Brain microvascular endothelial cell (primary cell): Measurements from ENCODE around the gene USP13.

ENCODE experiments used
- DNase-seq: peaks from one replicate; pipeline ENCODE4 v3.0.0-alpha.2; 2020
- H3K27ac ChIP-seq: fragments of 250-450 bp; sonication (Bioruptor Pico); 2 replicates; pipeline ENCODE4 v1.5.1; 2020; ENCODE audit warnings: mild to moderate bottlenecking, moderate library complexity
- H3K27me3 ChIP-seq: fragments of 250-450 bp; sonication (Bioruptor Pico); replicated peaks from 2 replicates; pipeline ENCODE4 v1.5.1; 2020; ENCODE audit warnings: mild to moderate bottlenecking
- H3K36me3 ChIP-seq: fragments of 250-450 bp; sonication (Bioruptor Pico); replicated peaks from 2 replicates; pipeline ENCODE4 v1.5.1; 2020; ENCODE audit warnings: mild to moderate bottlenecking
- H3K4me3 ChIP-seq: 2 replicates; pipeline ENCODE4 v1.5.1; 2011; ENCODE audit warnings: low read depth, mild to moderate bottlenecking, control low read depth, low read length, moderate library complexity
- in situ Hi-C: cut with HindIII; loops from 2 replicates; pipeline ENCODE4 v1.10.0; 2017; ENCODE audit warnings: low sequenced_read_pairs, low pct_ligation_motif_present
- TF ChIP-seq, protein P1 (sequence below): IDR thresholded peaks from 2 replicates; pipeline ENCODE4 v1.5.1; 2011; ENCODE audit warnings: low read depth, mild to moderate bottlenecking, moderate library complexity, low read length, control low read depth, inconsistent platforms; ENCODE audit errors: missing control alignments

The USP13 gene, protein sequence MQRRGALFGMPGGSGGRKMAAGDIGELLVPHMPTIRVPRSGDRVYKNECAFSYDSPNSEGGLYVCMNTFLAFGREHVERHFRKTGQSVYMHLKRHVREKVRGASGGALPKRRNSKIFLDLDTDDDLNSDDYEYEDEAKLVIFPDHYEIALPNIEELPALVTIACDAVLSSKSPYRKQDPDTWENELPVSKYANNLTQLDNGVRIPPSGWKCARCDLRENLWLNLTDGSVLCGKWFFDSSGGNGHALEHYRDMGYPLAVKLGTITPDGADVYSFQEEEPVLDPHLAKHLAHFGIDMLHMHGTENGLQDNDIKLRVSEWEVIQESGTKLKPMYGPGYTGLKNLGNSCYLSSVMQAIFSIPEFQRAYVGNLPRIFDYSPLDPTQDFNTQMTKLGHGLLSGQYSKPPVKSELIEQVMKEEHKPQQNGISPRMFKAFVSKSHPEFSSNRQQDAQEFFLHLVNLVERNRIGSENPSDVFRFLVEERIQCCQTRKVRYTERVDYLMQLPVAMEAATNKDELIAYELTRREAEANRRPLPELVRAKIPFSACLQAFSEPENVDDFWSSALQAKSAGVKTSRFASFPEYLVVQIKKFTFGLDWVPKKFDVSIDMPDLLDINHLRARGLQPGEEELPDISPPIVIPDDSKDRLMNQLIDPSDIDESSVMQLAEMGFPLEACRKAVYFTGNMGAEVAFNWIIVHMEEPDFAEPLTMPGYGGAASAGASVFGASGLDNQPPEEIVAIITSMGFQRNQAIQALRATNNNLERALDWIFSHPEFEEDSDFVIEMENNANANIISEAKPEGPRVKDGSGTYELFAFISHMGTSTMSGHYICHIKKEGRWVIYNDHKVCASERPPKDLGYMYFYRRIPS

DNA sequence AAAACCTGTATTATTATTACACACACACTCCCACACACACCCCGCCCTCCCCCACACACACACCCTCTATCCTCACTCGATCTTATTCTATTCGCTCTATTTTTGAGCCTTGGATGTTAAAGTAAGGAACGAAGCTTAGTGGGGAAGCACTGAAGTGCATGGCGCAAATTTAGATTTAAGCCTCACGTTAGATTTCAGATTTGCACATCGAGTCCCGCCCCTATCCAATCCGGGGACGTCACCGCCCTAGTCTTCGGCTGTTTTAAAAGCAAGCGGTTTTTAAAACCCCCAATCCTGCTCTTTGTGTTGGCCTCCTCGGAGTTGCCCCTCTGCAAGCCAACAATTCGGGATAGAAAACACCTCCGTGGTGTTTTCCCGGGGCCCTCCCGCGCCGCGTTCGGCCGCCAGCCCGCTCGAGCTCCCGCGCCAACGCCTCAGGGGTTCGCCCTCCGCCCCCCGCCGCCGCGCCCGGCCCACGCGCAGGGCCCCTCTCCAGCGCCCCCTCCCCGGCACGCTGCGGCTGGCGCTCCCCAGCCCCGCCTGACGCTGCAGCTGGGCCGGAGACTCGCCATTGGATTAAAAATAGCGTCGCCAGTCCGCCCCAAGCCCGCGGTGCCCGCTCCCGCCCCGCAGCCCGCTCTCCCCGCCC, at the start of gene USP13:
Gene USP13 (plus strand): TSS at position 594 of the 649 bp plus-strand sequence. CDS start 186 bp downstream, outside the sequence.
- in situ Hi-C loops: no loop called here
- Histone ChIP-seq H3K4me3 (peak within 1 kb of the TSS; percentile 85), H3K36me3 (no peaks in the 10 kb centered on the region), H3K27me3 (no peaks in the 10 kb centered on the region), H3K27ac (peak within 1 kb of the TSS; percentile 79)
- TF ChIP-seq, protein P1, sequence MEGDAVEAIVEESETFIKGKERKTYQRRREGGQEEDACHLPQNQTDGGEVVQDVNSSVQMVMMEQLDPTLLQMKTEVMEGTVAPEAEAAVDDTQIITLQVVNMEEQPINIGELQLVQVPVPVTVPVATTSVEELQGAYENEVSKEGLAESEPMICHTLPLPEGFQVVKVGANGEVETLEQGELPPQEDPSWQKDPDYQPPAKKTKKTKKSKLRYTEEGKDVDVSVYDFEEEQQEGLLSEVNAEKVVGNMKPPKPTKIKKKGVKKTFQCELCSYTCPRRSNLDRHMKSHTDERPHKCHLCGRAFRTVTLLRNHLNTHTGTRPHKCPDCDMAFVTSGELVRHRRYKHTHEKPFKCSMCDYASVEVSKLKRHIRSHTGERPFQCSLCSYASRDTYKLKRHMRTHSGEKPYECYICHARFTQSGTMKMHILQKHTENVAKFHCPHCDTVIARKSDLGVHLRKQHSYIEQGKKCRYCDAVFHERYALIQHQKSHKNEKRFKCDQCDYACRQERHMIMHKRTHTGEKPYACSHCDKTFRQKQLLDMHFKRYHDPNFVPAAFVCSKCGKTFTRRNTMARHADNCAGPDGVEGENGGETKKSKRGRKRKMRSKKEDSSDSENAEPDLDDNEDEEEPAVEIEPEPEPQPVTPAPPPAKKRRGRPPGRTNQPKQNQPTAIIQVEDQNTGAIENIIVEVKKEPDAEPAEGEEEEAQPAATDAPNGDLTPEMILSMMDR: peak; percentile 5
- peak; percentile 73 for DNase-seq

DNA sequence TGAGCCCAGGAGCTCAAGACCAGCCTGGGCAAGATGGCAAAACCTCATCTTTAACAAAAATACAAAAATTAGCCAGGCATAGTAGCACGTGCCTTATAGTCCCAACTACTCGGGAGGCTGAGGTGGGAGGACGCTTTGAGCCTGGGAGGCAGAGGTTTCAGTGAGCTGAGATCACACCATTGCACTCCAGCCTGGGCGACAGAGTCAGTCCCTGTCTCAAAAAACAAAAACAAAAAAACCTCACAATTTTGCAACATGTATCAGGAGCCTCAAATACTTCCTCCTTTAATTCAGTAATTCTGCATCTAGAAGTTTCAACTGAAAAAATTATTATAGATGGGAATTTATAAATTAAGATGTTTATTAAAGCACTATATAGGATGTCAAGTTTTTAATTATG, 49.5 kb upstream of the USP13 start:
- no peak overlapping the region for H3K27ac ChIP-seq
- peaks cover 27% of the 10 kb centered on the region for H3K36me3 ChIP-seq
- no peaks in the 10 kb centered on the region for H3K27me3 ChIP-seq
- in situ Hi-C loops: no loop called here
- TF ChIP-seq, protein P1: no peak
- H3K4me3 ChIP-seq: peak overlapping the region; percentile 98
- DNase-seq: no peak

DNA sequence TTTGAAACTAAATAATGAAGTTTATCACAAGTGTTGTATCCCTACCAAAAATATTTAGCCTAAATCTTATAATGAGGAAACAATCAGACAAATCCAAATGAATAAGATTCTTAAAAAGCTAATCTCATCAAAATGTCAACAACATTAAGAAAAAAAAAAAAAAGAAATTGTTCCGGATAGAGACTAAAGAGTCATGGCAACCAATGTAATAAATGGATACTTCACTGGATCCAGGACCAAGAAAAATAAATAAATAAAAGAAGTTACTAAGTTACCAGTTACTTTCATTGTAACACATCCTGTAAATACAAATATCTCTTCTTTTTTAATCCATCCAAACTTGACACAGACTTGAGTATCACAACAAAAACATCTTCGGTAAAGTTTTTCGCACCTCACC, 49.0 kb upstream of the USP13 start:
- no peak for DNase-seq
- TF ChIP-seq, protein P1: no peak
- in situ Hi-C loops: no loop called here

DNA sequence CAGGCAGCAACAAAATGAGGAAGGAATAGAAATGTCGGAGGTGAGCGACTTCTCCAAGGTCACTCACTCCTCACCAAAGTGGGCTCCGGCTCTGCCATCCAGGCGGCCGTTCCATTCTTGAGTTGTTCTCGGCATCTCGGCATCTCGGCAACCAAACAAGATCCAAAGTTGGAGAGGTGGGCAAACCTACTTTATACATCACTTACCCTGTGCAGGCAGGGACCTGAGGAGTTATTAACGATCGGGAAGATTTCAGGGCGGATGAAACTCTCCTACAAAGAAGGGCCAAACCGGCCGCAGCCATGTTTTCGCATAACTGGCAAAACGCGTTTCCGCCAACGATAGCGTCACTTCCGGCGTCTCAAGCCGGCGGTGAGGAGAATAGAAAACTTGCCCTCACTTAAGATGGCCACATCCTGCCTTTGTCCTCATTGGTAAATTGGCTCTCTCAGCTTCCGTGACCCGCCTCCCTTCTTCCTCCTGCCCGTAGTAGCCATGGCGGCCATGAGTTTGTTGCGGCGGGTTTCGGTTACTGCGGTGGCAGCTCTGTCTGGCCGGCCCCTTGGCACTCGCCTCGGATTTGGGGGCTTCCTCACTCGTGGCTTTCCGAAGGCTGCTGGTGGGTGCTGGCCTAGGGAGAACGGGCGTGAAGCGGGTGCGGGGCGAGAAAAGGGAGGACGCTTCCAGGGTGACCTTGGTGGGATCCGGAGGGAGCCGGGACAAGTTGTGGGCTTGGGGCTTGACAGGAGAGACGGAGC, 48.3 kb upstream of the USP13 start, which contains the start of the genes MRPL47 and NDUFB5:
Gene MRPL47 (minus strand): TSS at position 318 of the 758 bp plus-strand sequence. CDS start 14 bp downstream, at position 304.
Gene NDUFB5 (plus strand): TSS at position 474 of the 758 bp plus-strand sequence. CDS start 22 bp downstream, at position 496.
- H3K36me3 ChIP-seq: peaks cover 18% of the 10 kb centered on the region
- TF ChIP-seq, protein P1: no peak
- in situ Hi-C loops: no loop called here
- DNase-seq: peak; percentile 95
- peak within 1 kb of the TSS; percentile 98 for H3K4me3 ChIP-seq
- no peaks in the 10 kb centered on the region for H3K27me3 ChIP-seq
- peak within 1 kb of the TSS; percentile 91 for H3K27ac ChIP-seq

More for the DNA sequence above, 49.0 kb upstream of the USP13 start:
- peak overlapping the region; percentile 91 for H3K27ac ChIP-seq
- H3K36me3 ChIP-seq: peaks cover 23% of the 10 kb centered on the region
- no peaks in the 10 kb centered on the region for H3K27me3 ChIP-seq
- peak overlapping the region; percentile 98 for H3K4me3 ChIP-seq

DNA sequence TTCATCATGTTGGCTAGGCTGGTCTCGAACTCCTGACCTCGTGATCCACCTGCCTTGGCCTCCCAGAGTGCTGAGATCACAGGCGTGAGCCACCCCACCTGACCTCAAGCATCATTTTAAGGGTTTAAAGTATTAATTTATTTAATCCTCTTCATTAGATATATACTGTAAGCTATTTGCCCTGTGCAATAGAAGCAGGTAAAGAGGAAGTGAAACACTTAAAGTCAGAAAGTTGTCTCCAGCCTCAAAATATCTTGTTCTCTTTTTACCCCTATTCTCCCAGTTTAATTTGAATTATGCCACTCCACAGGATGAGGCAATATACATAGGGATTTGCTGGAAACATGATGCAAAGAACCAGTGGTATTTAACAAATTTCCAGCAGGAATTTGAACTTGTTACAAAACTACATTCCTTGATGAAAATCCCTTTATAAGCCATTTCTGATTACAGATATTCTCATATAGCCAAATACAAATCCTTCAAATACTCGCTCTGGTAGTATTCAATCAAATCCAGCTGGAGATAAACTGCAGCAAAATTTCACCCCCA, 46.2 kb upstream of the USP13 start:
- DNase-seq: no peak
- H3K27me3 ChIP-seq: no peaks in the 10 kb centered on the region
- TF ChIP-seq, protein P1: no peak
- H3K27ac ChIP-seq: no peak overlapping the region
- no peak overlapping the region for H3K4me3 ChIP-seq
- in situ Hi-C loops: no loop called here
- H3K36me3 ChIP-seq: peaks cover under 1% of the 10 kb centered on the region
